ENCODE results near the gene MRPL36.

DNA sequence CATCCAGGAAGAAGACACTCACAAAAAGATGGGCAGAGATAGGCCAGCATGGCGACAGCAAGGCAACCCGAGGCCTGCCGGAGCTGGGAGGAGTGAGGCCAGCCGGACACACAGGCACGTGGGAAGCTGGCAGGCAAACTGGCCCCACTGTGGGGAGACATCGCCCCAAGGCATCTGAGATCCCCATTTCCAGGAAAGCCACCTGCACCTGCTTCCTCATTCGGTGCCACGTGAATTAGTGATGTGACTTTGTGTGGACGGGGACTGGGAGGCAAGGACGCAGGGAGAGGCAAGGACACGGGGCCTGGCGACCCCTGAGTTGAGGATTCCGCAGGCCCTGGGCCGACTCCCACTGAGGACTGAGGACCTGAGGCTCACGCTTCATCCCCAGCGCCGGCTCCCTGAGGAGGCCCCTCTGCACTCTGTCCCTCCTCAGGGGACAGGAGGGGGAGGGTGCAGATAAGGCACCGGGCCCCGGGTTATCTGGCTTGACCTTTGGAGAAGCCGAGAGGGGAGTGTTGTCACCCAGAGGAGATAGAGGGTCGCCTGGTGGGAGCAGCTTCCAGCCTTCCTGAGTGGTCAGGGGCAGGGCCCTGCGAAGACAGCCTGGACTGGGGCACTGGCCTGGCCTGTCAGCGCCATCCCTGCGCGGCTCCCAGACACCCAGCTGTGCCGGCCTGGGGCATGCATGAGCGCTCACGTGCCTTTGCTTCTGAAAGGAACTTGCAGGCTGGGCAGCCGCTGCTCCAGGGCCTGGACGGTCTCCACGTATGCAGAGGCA lies 41.3 kb upstream of the MRPL36 start:
- TF ChIP-seq, protein P1, sequence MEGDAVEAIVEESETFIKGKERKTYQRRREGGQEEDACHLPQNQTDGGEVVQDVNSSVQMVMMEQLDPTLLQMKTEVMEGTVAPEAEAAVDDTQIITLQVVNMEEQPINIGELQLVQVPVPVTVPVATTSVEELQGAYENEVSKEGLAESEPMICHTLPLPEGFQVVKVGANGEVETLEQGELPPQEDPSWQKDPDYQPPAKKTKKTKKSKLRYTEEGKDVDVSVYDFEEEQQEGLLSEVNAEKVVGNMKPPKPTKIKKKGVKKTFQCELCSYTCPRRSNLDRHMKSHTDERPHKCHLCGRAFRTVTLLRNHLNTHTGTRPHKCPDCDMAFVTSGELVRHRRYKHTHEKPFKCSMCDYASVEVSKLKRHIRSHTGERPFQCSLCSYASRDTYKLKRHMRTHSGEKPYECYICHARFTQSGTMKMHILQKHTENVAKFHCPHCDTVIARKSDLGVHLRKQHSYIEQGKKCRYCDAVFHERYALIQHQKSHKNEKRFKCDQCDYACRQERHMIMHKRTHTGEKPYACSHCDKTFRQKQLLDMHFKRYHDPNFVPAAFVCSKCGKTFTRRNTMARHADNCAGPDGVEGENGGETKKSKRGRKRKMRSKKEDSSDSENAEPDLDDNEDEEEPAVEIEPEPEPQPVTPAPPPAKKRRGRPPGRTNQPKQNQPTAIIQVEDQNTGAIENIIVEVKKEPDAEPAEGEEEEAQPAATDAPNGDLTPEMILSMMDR (conservative IDR thresholded peaks at IDR 0.05 in 1 of 2, IDR thresholded peaks at IDR 0.05 in 1 of 2; ENCODE audit: extremely low read depth in 1 of 2, insufficient read depth in 1 of 2, low read depth in 1 of 2, low read length in 2 of 2): no peak
- TF ChIP-seq EZH2 (IDR thresholded peaks at IDR 0.05; ENCODE audit: borderline replicate concordance, low read length): no peak
